ENCODE results near the gene RPS2.

Gene RPS2

GRCh38 chr16:2003827-2004641 lies 39.4 kb upstream of the RPS2 start:
- Mint-ChIP-seq H3K9me3 (no peaks in the 10 kb centered on the region), H3K4me1 (peaks cover 45% of the 10 kb centered on the region)
- peak; percentile 98 for DNase-seq

DNA sequence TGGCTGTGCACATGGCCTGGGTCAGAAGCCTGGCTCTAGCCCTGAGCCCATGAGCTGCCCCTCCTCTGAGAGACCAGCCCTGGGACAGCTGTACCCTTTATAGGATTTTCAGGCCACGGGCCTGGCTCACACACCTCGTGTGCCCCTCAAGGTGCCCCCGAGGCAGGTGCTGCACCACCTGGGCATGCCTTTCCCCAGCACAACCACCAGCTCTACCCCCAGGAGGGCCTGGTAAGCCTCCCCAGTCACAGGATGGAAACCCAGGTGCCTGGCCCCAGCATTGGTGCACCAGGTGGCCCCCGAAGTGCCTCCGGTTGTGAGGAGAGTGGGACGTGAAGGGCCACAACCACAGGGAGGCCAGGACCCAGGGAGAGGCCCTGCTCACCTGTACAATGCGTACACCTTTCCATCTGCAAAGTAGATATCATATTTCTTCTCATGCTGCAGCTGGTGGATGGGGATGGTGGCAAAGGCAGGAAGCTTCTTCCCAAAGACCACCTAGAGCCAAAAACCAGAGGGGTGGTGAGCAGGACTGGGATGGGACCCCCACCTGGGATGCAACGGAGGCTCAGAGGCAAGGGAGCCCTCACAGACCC lies 38.7 kb upstream of the RPS2 start:
- H3K9me3 Mint-ChIP-seq, result no peaks in the 10 kb centered on the region
- no peak for DNase-seq
- H3K4me3 Mint-ChIP-seq, result no peak overlapping the region
- H3K27me3 Mint-ChIP-seq (ENCODE audit: low read depth, poor library complexity), result no peaks in the 10 kb centered on the region
- no peak overlapping the region for H3K27ac Mint-ChIP-seq
- TF ChIP-seq, protein P1, sequence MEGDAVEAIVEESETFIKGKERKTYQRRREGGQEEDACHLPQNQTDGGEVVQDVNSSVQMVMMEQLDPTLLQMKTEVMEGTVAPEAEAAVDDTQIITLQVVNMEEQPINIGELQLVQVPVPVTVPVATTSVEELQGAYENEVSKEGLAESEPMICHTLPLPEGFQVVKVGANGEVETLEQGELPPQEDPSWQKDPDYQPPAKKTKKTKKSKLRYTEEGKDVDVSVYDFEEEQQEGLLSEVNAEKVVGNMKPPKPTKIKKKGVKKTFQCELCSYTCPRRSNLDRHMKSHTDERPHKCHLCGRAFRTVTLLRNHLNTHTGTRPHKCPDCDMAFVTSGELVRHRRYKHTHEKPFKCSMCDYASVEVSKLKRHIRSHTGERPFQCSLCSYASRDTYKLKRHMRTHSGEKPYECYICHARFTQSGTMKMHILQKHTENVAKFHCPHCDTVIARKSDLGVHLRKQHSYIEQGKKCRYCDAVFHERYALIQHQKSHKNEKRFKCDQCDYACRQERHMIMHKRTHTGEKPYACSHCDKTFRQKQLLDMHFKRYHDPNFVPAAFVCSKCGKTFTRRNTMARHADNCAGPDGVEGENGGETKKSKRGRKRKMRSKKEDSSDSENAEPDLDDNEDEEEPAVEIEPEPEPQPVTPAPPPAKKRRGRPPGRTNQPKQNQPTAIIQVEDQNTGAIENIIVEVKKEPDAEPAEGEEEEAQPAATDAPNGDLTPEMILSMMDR (IDR thresholded peaks at IDR 0.05), result no peak
- peaks cover 12% of the 10 kb centered on the region for H3K36me3 Mint-ChIP-seq (ENCODE audit: low read depth)
- H3K4me1 Mint-ChIP-seq, result peaks cover 38% of the 10 kb centered on the region

More at GRCh38 chr16:2003827-2004641, 39.4 kb upstream of the RPS2 start:
- no peaks in the 10 kb centered on the region for H3K27me3 Mint-ChIP-seq (ENCODE audit: low read depth, poor library complexity)
- no peak overlapping the region for H3K4me3 Mint-ChIP-seq
- TF ChIP-seq, protein P1 (IDR thresholded peaks at IDR 0.05), result peak; percentile 94
- peaks cover 10% of the 10 kb centered on the region for H3K36me3 Mint-ChIP-seq (ENCODE audit: low read depth)
- no peak overlapping the region for H3K27ac Mint-ChIP-seq

GRCh38 chr16:2002406-2003230 lies 38.0 kb upstream of the RPS2 start:
- TF ChIP-seq, protein P1 (IDR thresholded peaks at IDR 0.05), result no peak
- peaks cover 16% of the 10 kb centered on the region for H3K36me3 Mint-ChIP-seq (ENCODE audit: low read depth)
- no peak for DNase-seq

DNA sequence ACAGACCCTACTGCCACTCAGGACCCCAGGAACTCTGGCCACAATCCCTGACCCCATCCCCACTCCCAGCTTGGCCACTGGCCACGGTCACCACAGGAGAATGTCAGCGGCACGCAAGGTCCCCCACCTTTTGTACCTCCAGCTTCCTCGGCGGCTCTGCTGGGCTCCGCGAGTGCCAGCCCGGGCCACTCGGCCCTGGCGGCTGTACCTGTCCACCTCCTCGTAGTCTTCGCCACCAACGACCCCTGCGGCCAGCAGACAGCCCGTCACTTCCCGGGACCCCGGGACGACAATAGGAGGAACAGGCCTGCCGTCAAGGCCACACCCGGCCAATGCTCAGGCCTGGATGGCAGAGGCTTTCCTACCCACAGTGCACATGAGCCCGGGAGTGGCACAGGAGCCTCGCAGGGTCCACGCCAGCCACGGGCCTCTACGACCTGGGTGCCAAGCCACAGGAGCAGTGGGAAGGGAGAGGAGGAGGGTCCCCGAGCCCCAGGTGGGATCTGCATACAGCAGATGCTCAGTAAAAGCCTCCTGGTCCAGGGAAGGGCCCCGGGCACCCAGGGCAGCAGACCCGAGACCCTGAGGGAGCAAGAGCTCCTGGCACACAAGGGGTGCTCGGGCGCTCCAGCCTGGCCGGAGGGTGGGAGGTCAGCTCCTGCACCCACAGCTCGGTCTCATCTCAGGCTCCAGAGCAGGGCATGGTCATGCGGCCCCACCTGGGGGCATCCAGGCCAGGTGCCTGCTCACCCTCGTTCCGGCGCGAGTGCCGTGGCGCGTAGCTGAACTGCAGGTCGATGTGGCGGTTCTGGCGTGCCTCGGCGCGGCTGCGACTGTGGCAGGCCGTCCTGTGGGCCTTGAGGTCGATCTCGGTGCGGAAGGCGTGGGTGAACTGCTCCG lies 37.1 kb upstream of the RPS2 start:
- Mint-ChIP-seq H3K9me3 (no peaks in the 10 kb centered on the region), H3K4me1 (peaks cover 24% of the 10 kb centered on the region), H3K36me3 (ENCODE audit: low read depth) (peaks cover 21% of the 10 kb centered on the region), H3K27me3 (ENCODE audit: low read depth, poor library complexity) (no peaks in the 10 kb centered on the region), H3K27ac (no peak overlapping the region), H3K4me3 (no peak overlapping the region)
- TF ChIP-seq, protein P1 (IDR thresholded peaks at IDR 0.05), result no peak
- DNase-seq, result no peak

More at GRCh38 chr16:2002406-2003230, 38.0 kb upstream of the RPS2 start:
- H3K27me3 Mint-ChIP-seq (ENCODE audit: low read depth, poor library complexity), result no peaks in the 10 kb centered on the region
- peaks cover 31% of the 10 kb centered on the region for H3K4me1 Mint-ChIP-seq
- no peak overlapping the region for H3K27ac Mint-ChIP-seq
- H3K9me3 Mint-ChIP-seq, result no peaks in the 10 kb centered on the region
- no peak overlapping the region for H3K4me3 Mint-ChIP-seq

GRCh38 chr16:2001035-2001434 lies 36.4 kb upstream of the RPS2 start:
- H3K27ac Mint-ChIP-seq, result no peak overlapping the region
- no peaks in the 10 kb centered on the region for H3K27me3 Mint-ChIP-seq (ENCODE audit: low read depth, poor library complexity)
- H3K9me3 Mint-ChIP-seq, result no peaks in the 10 kb centered on the region
- no peak for DNase-seq
- peaks cover 21% of the 10 kb centered on the region for H3K36me3 Mint-ChIP-seq (ENCODE audit: low read depth)
- TF ChIP-seq, protein P1 (IDR thresholded peaks at IDR 0.05), result no peak
- no peak overlapping the region for H3K4me3 Mint-ChIP-seq
- peaks cover 17% of the 10 kb centered on the region for H3K4me1 Mint-ChIP-seq

Data from nephron progenitor cell (in vitro differentiated cells).